H1 (cell line): ENCODE data around the gene MIB1. TPM values are rescaled to one million over a fixed set of nuclear protein-coding genes. Genes with fewer than 3 reads are reported as not detected.

Source experiments
- CTCF ChIA-PET: fragments of 300-600 bp; sonication (Branson Sonifier 250); formaldehyde crosslinking; loops from one replicate; lab custom pipeline; 2021; ENCODE audit not compliant: partially characterized antibody; lab: Charles Lee
- POLR2A ChIA-PET: fragments of 300-600 bp; sonication (Branson Sonifier 250); formaldehyde crosslinking; loops from one replicate; lab custom pipeline; 2021; ENCODE audit warnings: inconsistent platforms; ENCODE audit not compliant: partially characterized antibody; lab: Charles Lee
- DNase-seq, 2 experiments: peaks; one replicate each; pipeline versions ENCODE4 v3.0.0 to v3.0.0-alpha.2; 2010 to 2022; ENCODE audit warnings: low spot score in 2 of 2, low read depth in 1 of 2, mixed read lengths in 1 of 2
- FAIRE-seq: peaks from 2 replicates; lab custom pipeline; 2011; peaks lifted over from hg19 to GRCh38; lab: Jason Lieb, UNC
- H2AFZ ChIP-seq: 2 replicates; pipeline ENCODE4 v1.8.1; 2012; ENCODE audit warnings: low read length, inconsistent platforms
- H2AK5ac ChIP-seq: 2 replicates; pipeline ENCODE4 v1.6.1; 2013; ENCODE audit warnings: low read depth, low read length
- H2BK120ac ChIP-seq: replicated peaks from 2 replicates; pipeline ENCODE3; 2013; ENCODE audit warnings: low read depth, low read length, inconsistent platforms
- H2BK12ac ChIP-seq: 2 replicates; pipeline ENCODE4 v1.6.1; 2013; ENCODE audit warnings: low read depth, low read length
- H2BK15ac ChIP-seq: 2 replicates; pipeline ENCODE4 v1.6.1; 2013; ENCODE audit warnings: low read length
- H2BK20ac ChIP-seq: 2 replicates; pipeline ENCODE4 v1.6.1; 2013; ENCODE audit warnings: low read length
- H2BK5ac ChIP-seq: 2 replicates; pipeline ENCODE4 v1.6.1; 2013; ENCODE audit warnings: low read depth, low read length
- H3K14ac ChIP-seq: 2 replicates; pipeline ENCODE4 v1.6.1; 2013; ENCODE audit warnings: inconsistent platforms; ENCODE audit not compliant: insufficient read length
- H3K18ac ChIP-seq: 2 replicates; pipeline ENCODE4 v1.6.1; 2013; ENCODE audit warnings: low read length; ENCODE audit errors: extremely low read depth
- H3K23ac ChIP-seq: 2 replicates; pipeline ENCODE4 v1.6.1; 2013; ENCODE audit warnings: inconsistent platforms; ENCODE audit not compliant: insufficient read length
- H3K23me2 ChIP-seq: 2 replicates; pipeline ENCODE4 v1.6.1; 2013; ENCODE audit warnings: low read depth, low read length
- H3K27ac ChIP-seq: 2 replicates; pipeline ENCODE4 v1.6.1; 2011; ENCODE audit warnings: low read depth, low read length, inconsistent platforms
- H3K27me3 ChIP-seq, 4 experiments: replicated peaks in 1 of 4; 1 replicate in 1 of 4; 2 replicates in 3 of 4; pipeline versions ENCODE4 v1.6.1 to v1.8.1; 2011 to 2013; ENCODE audit warnings: low read length in 3 of 4, mild to moderate bottlenecking in 3 of 4, inconsistent platforms in 2 of 4, mixed read lengths in 2 of 4, moderate library complexity in 1 of 4; ENCODE audit not compliant: control insufficient read depth in 3 of 4, insufficient read depth in 3 of 4; ENCODE audit errors: extremely low read depth in 1 of 4
- H3K36me3 ChIP-seq, 4 experiments: 2 replicates each; pipeline versions ENCODE4 v1.6.1 to v1.8.1; 2011 to 2013; ENCODE audit warnings: mild to moderate bottlenecking in 4 of 4, low read length in 3 of 4, moderate library complexity in 2 of 4, control low read depth in 1 of 4, inconsistent platforms in 1 of 4; ENCODE audit not compliant: insufficient read depth in 4 of 4, control insufficient read depth in 2 of 4
- H3K4ac ChIP-seq: replicated peaks from 2 replicates; pipeline ENCODE3; 2013; ENCODE audit warnings: low read length, low read depth, mixed read lengths, inconsistent platforms; ENCODE audit not compliant: insufficient read length
- H3K4me1 ChIP-seq, 4 experiments: replicated peaks in 1 of 4; 1 replicate in 1 of 4; 2 replicates in 3 of 4; pipeline versions ENCODE4 v1.6.1 to v1.8.1; 2011 to 2013; ENCODE audit warnings: low read length in 3 of 4, inconsistent platforms in 2 of 4, mixed read lengths in 1 of 4; ENCODE audit not compliant: insufficient read depth in 4 of 4, control insufficient read depth in 3 of 4
- H3K4me2 ChIP-seq, 2 experiments: 2 replicates each; pipeline versions ENCODE4 v1.6.1 to v1.8.1; 2011 to 2013; ENCODE audit warnings: low read depth in 2 of 2, low read length in 2 of 2, control low read depth in 1 of 2, inconsistent platforms in 1 of 2, mild to moderate bottlenecking in 1 of 2; ENCODE audit not compliant: insufficient read depth in 1 of 2
- H3K4me3 ChIP-seq, 4 experiments: fragments of 200-600, 300-600 bp in 1 of 4; sonication (generic), shearing (Covaris generic), sonication (Bioruptor Twin) in 1 of 4; 2 replicates each; pipeline versions ENCODE4 v1.5.1 to v1.8.1; 2011 to 2016; ENCODE audit warnings: low read length in 4 of 4, low read depth in 3 of 4, control low read depth in 2 of 4, inconsistent platforms in 2 of 4, mild to moderate bottlenecking in 2 of 4, mixed read lengths in 1 of 4, moderate library complexity in 1 of 4; ENCODE audit not compliant: insufficient read depth in 2 of 4; ENCODE audit errors: extremely low read depth in 1 of 4
- H3K56ac ChIP-seq: replicated peaks from 2 replicates; pipeline ENCODE3; 2013; ENCODE audit warnings: low read depth, mild to moderate bottlenecking, mixed read lengths, low read length, inconsistent platforms; ENCODE audit not compliant: insufficient read length
- H3K79me1 ChIP-seq: 2 replicates; pipeline ENCODE4 v1.6.1; 2013; ENCODE audit warnings: low read depth, low read length, control low read depth
- H3K79me2 ChIP-seq, 2 experiments: 2 replicates each; pipeline versions ENCODE4 v1.6.1 to v1.8.1; 2012 to 2013; ENCODE audit warnings: low read length in 2 of 2, mild to moderate bottlenecking in 2 of 2, inconsistent platforms in 1 of 2; ENCODE audit not compliant: insufficient read depth in 2 of 2, control insufficient read depth in 1 of 2
- H3K9ac ChIP-seq, 4 experiments: replicated peaks in 1 of 4; 1 replicate in 1 of 4; 2 replicates in 3 of 4; pipeline versions ENCODE4 v1.6.1 to v1.8.1; 2011 to 2013; ENCODE audit warnings: low read depth in 3 of 4, low read length in 3 of 4, control low read depth in 2 of 4, mild to moderate bottlenecking in 2 of 4, moderate library complexity in 2 of 4, inconsistent platforms in 1 of 4; ENCODE audit errors: extremely low read depth in 1 of 4
- H3K9me3 ChIP-seq, 2 experiments: 2 replicates each; pipeline versions ENCODE4 v1.6.1 to v1.8.1; 2012 to 2013; ENCODE audit warnings: mild to moderate bottlenecking in 2 of 2, moderate library complexity in 2 of 2, control low read depth in 1 of 2, inconsistent platforms in 1 of 2, low read depth in 1 of 2, low read length in 1 of 2, mixed read lengths in 1 of 2; ENCODE audit not compliant: insufficient read depth in 2 of 2
- H4K20me1 ChIP-seq, 2 experiments: replicated peaks in 1 of 2; 2 replicates each; pipeline versions ENCODE3 to v1.8.1; 2011 to 2013; ENCODE audit warnings: inconsistent platforms in 2 of 2, low read length in 2 of 2, mild to moderate bottlenecking in 1 of 2; ENCODE audit not compliant: insufficient read depth in 2 of 2, control insufficient read depth in 1 of 2
- H4K5ac ChIP-seq: 2 replicates; pipeline ENCODE4 v1.6.1; 2013; ENCODE audit warnings: low read length, low read depth, mixed read lengths, inconsistent platforms; ENCODE audit not compliant: insufficient read length
- H4K8ac ChIP-seq: 2 replicates; pipeline ENCODE4 v1.8.0; 2013; ENCODE audit warnings: mild to moderate bottlenecking, moderate library complexity, low read length, inconsistent platforms; ENCODE audit not compliant: insufficient read depth; ENCODE audit errors: extremely low read depth
- H4K91ac ChIP-seq: replicated peaks from 2 replicates; pipeline ENCODE3; 2013; ENCODE audit warnings: low read length, mixed read lengths, inconsistent platforms; ENCODE audit not compliant: insufficient read length
- GABPA ChIP-seq: IDR thresholded peaks from 2 replicates; pipeline ENCODE4 v1.6.1; 2011; ENCODE audit warnings: mild to moderate bottlenecking, low read length, moderate library complexity, borderline replicate concordance; ENCODE audit not compliant: insufficient read depth
- GTF2F1 ChIP-seq: IDR thresholded peaks from 2 replicates; pipeline ENCODE4 v1.6.1; 2012; ENCODE audit warnings: low read depth, low read length, improper control_type of control experiment, borderline replicate concordance
- MAFK ChIP-seq: IDR thresholded peaks from 2 replicates; pipeline ENCODE4 v1.6.1; 2012; ENCODE audit warnings: low read depth, mild to moderate bottlenecking, improper control_type of control experiment, low read length
- NRF1 ChIP-seq: IDR thresholded peaks from 2 replicates; pipeline ENCODE4 v1.6.1; 2011; ENCODE audit warnings: mild to moderate bottlenecking, low read depth, low read length, improper control_type of control experiment
- PHF8 ChIP-seq: fragments of 200-600 bp; sonication (generic); conservative IDR thresholded peaks from 2 replicates; pipeline ENCODE4 v1.7.1; 2012; ENCODE audit warnings: low read depth, mild to moderate bottlenecking, inconsistent platforms, low read length, moderate library complexity
- RAD21 ChIP-seq, 2 experiments: IDR thresholded peaks in 1 of 2; conservative IDR thresholded peaks in 1 of 2; 2 replicates each; pipeline ENCODE4 v1.6.1; 2011; ENCODE audit warnings: low read depth in 2 of 2, low read length in 2 of 2, improper control_type of control experiment in 1 of 2, inconsistent platforms in 1 of 2, mild to moderate bottlenecking in 1 of 2, moderate library complexity in 1 of 2
- SIN3A ChIP-seq, 2 experiments: IDR thresholded peaks in 1 of 2; conservative IDR thresholded peaks in 1 of 2; 2 replicates each; pipeline ENCODE4 v1.6.1; 2011 to 2012; ENCODE audit warnings: low read length in 2 of 2, improper control_type of control experiment in 1 of 2, low read depth in 1 of 2, mild to moderate bottlenecking in 1 of 2
- SIRT6 ChIP-seq: IDR thresholded peaks from one replicate; pipeline ENCODE4 v1.7.1; 2012; ENCODE audit warnings: low read length, inconsistent platforms
- SP1 ChIP-seq: IDR thresholded peaks from 2 replicates; pipeline ENCODE4 v1.6.1; 2011; ENCODE audit warnings: low read depth, low read length
- TEAD4 ChIP-seq: IDR thresholded peaks from 2 replicates; pipeline ENCODE4 v1.6.1; 2012; ENCODE audit warnings: low read depth, low read length, inconsistent platforms, mixed read lengths
- YY1 ChIP-seq: IDR thresholded peaks from 2 replicates; pipeline ENCODE4 v1.6.1; 2011; ENCODE audit warnings: low read depth, mild to moderate bottlenecking, low read length
- WGBS, 2 experiments: shearing (Covaris generic) in 1 of 2; methylation state at CpG; one replicate each; pipeline versions ENCODE4 v1.1.6 to v1.1.7; 2013 to 2015; ENCODE audit warnings: low lambda C conversion rate in 2 of 2, mixed read lengths in 2 of 2, inconsistent platforms in 1 of 2, low coverage in 1 of 2, missing lambda C conversion rate in 1 of 2; ENCODE audit not compliant: insufficient replicate concordance in 2 of 2, insufficient coverage in 1 of 2, insufficient read length in 1 of 2; ENCODE audit errors: extremely low coverage in 1 of 2, missing lambda C conversion rate in 1 of 2; 5-methylcytosine and 5-hydroxymethylcytosine counted together
- polyA plus RNA-seq, 7 experiments: library from polyadenylated mRNA; depleted of rRNA in 3 of 7; stranded (reverse) in 5 of 7; unstranded in 2 of 7; fragments of >200 nt in 5 of 7; fragments of 200-250 nt in 2 of 7; gene quantifications; 1 replicate in 5 of 7; 2 replicates in 1 of 7; 4 replicates in 1 of 7; pipeline versions ENCODE4 v1.2.1 to v1.2.3, GENCODE V29; 2011 to 2013; ENCODE audit warnings: missing spikeins in 2 of 7, mixed read lengths in 2 of 7
- total RNA-seq: library from RNA; stranded (reverse); fragmentation: NEBNext Ultra II Directional; extraction: Animal tissue kit (Norgen Biotek cat#: 25700); gene quantifications from 2 replicates; pipeline ENCODE4 v1.2.1, GENCODE V29; 2021
- TF ChIP-seq, protein P1 (sequence below): IDR thresholded peaks from 2 replicates; pipeline ENCODE4 v1.6.1; 2012; ENCODE audit warnings: low read length, inconsistent platforms

Gene MIB1
- total and polyA plus RNA-seq, 2 of the 8 experiments (the other 6 are each of a cell fraction or from before 2014, with no cell fraction given) = 8.2 to 60.3 TPM

DNA sequence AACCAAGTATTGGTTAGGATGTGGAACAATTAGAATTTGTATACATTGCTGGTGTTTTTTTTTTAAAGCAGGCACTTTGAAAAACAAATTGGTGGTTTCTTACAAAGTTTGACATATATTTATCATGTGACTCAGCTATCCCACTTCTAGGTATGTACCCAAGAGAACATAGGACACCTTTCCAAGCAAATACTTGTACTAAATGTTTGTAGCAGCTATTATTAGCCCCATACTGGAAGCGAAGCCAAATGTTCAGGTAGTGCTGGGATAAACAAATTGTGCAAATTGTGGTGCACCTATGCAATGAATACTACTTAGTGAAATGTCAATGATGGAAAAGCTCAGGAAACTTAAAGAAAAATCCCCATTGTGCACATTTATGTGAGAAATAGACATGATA lies 101.0 kb downstream of the MIB1 start:
- no peaks in the 10 kb centered on the region for H3K4me1 ChIP-seq
- no peak overlapping the region for H2AFZ ChIP-seq
- no peak overlapping the region for H3K18ac ChIP-seq
- no peak overlapping the region for H3K56ac ChIP-seq
- H2AK5ac ChIP-seq = no peak overlapping the region
- H4K20me1 ChIP-seq = peaks cover under 1 to 2% of the 10 kb centered on the region in 2 experiments
- no peak overlapping the region for H2BK20ac ChIP-seq
- H4K8ac ChIP-seq = no peak overlapping the region
- POLR2A ChIA-PET = interaction anchor here (0.6 kb wide), 1 partner anchor 335 kb away, joined by 3 read pairs; no protein-coding TSS in a partner anchor
- H2BK120ac ChIP-seq = no peak overlapping the region
- H3K27ac ChIP-seq = no peak overlapping the region
- peaks cover 3 to 47% (median 24%) of the 10 kb centered on the region in 4 experiments; a peak in 7 of 8 replicates for H3K36me3 ChIP-seq
- H3K14ac ChIP-seq = no peak overlapping the region
- H4K5ac ChIP-seq = no peak overlapping the region
- 78% methylated on average over 1 of the region's 1 CpG; no CpG with 5 or more reads in 1 of the 2 experiments for WGBS, 2 experiments
- no peaks in the 10 kb centered on the region; a peak in 1 of 4 replicates for H3K9me3 ChIP-seq
- no peaks in the 10 kb centered on the region for H3K27me3 ChIP-seq
- no peak overlapping the region for H2BK15ac ChIP-seq
- H2BK5ac ChIP-seq = no peak overlapping the region
- H3K79me1 ChIP-seq = no peaks in the 10 kb centered on the region
- H3K4me2 ChIP-seq = no peak overlapping the region
- no peak overlapping the region for H2BK12ac ChIP-seq
- CTCF ChIA-PET = interaction anchor here (1.1 to 1.4 kb wide), 2 partner anchors 9 to 21 kb away, joined by 3 to 4 read pairs; no protein-coding TSS in a partner anchor
- H3K23ac ChIP-seq = no peak overlapping the region
- DNase-seq = no peak
- no peaks in the 10 kb centered on the region for H3K79me2 ChIP-seq
- H3K23me2 ChIP-seq = no peaks in the 10 kb centered on the region
- no peak overlapping the region for H4K91ac ChIP-seq
- H3K4ac ChIP-seq = no peak overlapping the region
- H3K9ac ChIP-seq = no peak overlapping the region
- H3K4me3 ChIP-seq = no peak overlapping the region
- FAIRE-seq = no peak
- TF ChIP-seq TEAD4 = no peak
- no peak for TF ChIP-seq GABPA
- no peak for TF ChIP-seq GTF2F1
- no peak for TF ChIP-seq SIN3A (conservative IDR thresholded peaks at IDR 0.05 in 1 of 2, IDR thresholded peaks at IDR 0.05 in 1 of 2; ENCODE audit: low read depth in 1 of 2, low read length in 2 of 2)
- no peak for TF ChIP-seq SP1
- no peak for TF ChIP-seq NRF1
- no peak for TF ChIP-seq RAD21 (IDR thresholded peaks at IDR 0.05 in 1 of 2, conservative IDR thresholded peaks at IDR 0.05 in 1 of 2; ENCODE audit: low read depth in 2 of 2, low read length in 2 of 2)
- TF ChIP-seq MAFK = no peak
- no peak for TF ChIP-seq PHF8
- TF ChIP-seq, protein P1, sequence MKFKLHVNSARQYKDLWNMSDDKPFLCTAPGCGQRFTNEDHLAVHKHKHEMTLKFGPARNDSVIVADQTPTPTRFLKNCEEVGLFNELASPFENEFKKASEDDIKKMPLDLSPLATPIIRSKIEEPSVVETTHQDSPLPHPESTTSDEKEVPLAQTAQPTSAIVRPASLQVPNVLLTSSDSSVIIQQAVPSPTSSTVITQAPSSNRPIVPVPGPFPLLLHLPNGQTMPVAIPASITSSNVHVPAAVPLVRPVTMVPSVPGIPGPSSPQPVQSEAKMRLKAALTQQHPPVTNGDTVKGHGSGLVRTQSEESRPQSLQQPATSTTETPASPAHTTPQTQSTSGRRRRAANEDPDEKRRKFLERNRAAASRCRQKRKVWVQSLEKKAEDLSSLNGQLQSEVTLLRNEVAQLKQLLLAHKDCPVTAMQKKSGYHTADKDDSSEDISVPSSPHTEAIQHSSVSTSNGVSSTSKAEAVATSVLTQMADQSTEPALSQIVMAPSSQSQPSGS = no peak
- no peak for TF ChIP-seq SIRT6
- TF ChIP-seq YY1 = no peak
